Epithelial cell of esophagus (primary cell): Measurements from ENCODE around the gene TSGA10.
"Not testable (repeated sequence)": the region's sequence is repeated elsewhere in the genome, so short reads cannot be mapped to it uniquely, and the experiment has no call there.

Experiments
- DNase-seq: peaks from one replicate; pipeline ENCODE4 v3.0.0; 2010; ENCODE audit warnings: low read depth
- H3K4me3 ChIP-seq: 2 replicates; pipeline ENCODE4 v1.5.1; 2011; ENCODE audit warnings: mild to moderate bottlenecking, low read length, control low read depth
- CTCF ChIP-seq: IDR thresholded peaks from 2 replicates; pipeline ENCODE4 v1.5.1; 2011; ENCODE audit warnings: low read depth, mild to moderate bottlenecking, low read length, control low read depth, inconsistent platforms; ENCODE audit not compliant: insufficient read depth; ENCODE audit errors: missing control alignments

Gene TSGA10

GRCh38 chr2:99035920-99036319 is 118.8 kb downstream of the TSGA10 start:
- no peak for TF ChIP-seq CTCF
- H3K4me3 ChIP-seq: no peak overlapping the region
- peak; percentile 8 for DNase-seq

- H3K4me3 ChIP-seq: no peak overlapping the region
- TF ChIP-seq CTCF: no peak
- DNase-seq: peak; percentile 78
Measured at GRCh38 chr2:99032786-99033185, 122.0 kb downstream of the TSGA10 start.

- DNase-seq: no peak
- H3K4me3 ChIP-seq: no peak overlapping the region
- no peak for TF ChIP-seq CTCF
Measured at GRCh38 chr2:99032001-99032400, 122.7 kb downstream of the TSGA10 start.

- DNase-seq: no peak
- H3K4me3 ChIP-seq: no peak overlapping the region
- no peak for TF ChIP-seq CTCF
Measured at GRCh38 chr2:99031481-99031880, 123.3 kb downstream of the TSGA10 start.

- no peak for TF ChIP-seq CTCF
- H3K4me3 ChIP-seq: no peak overlapping the region
- no peak for DNase-seq
Measured at GRCh38 chr2:99028558-99028957, 126.2 kb downstream of the TSGA10 start.

GRCh38 chr2:99027856-99028255 is 126.9 kb downstream of the TSGA10 start:
- DNase-seq: no peak
- no peak for TF ChIP-seq CTCF
- H3K4me3 ChIP-seq: no peak overlapping the region

GRCh38 chr2:99000708-99001107 is 154.0 kb downstream of the TSGA10 start:
- H3K4me3 ChIP-seq: no peak overlapping the region
- no peak for DNase-seq
- TF ChIP-seq CTCF: no peak

- not testable (repeated sequence) for DNase-seq, H3K4me3 ChIP-seq
Measured at GRCh38 chr2:98988695-98989094, 166.0 kb downstream of the TSGA10 start.
